ENCODE data around the gene TMEM144.

The TMEM144 gene

GRCh38 chr4:158229768-158230167 is 19.5 kb downstream of the TMEM144 start:
- no peak for DNase-seq (ENCODE audit: low read depth)
- TF ChIP-seq CTCF (IDR thresholded peaks at IDR 0.05; ENCODE audit: low read depth, low read length) (no peak), POLR2A (IDR thresholded peaks at IDR 0.05; ENCODE audit: extremely low read depth, insufficient read length) (no peak), MYC (IDR thresholded peaks at IDR 0.05; ENCODE audit: low read depth, low read length) (no peak), MAX (IDR thresholded peaks at IDR 0.05; ENCODE audit: low read depth, low read length) (no peak)
- no peak overlapping the region for H3K4me3 ChIP-seq (ENCODE audit: low read depth, low read length)

GRCh38 chr4:158234671-158235070 is 24.4 kb downstream of the TMEM144 start:
- no peak for TF ChIP-seq MAX (IDR thresholded peaks at IDR 0.05; ENCODE audit: low read depth, low read length)
- no peak for TF ChIP-seq CTCF (IDR thresholded peaks at IDR 0.05; ENCODE audit: low read depth, low read length)
- TF ChIP-seq MYC (IDR thresholded peaks at IDR 0.05; ENCODE audit: low read depth, low read length): no peak
- no peak for TF ChIP-seq POLR2A (IDR thresholded peaks at IDR 0.05; ENCODE audit: extremely low read depth, insufficient read length)
- DNase-seq (ENCODE audit: low read depth): no peak
- no peak overlapping the region for H3K4me3 ChIP-seq (ENCODE audit: low read depth, low read length)

DNA sequence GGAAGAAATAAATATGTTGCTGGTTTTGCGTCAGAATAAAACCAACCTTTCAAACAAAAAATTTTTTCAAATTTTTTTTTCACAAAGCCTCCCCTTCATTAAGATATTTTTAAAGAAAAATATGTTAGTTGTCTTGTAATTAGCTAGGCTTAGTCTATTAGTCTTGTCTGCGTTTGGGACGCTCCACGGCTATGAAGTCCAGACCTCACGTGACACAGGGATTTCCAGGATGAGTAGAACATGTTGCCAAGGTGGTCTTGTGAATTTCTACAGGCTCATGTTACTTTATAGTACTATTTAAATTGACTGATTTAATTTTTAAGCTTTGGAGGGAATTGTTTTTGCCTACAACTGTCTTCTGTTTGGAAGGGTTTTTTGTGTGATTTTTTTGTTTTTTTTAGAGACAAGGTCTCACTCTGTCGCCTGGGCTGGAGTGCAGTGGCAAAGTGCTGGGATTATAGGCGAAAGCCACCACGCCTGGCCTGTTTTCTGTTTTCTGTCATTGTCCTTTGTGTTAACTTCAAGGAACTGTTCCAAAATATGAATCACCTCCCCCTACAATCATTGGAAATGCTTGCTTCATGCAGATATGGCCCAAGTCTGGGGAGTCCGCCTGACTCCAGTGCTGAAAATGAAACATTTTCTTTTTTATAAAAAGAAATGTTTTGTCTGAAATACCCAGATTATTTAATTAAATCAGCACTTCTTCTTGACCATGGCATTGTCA is 26.2 kb downstream of the TMEM144 start:
- no peak overlapping the region for H3K4me3 ChIP-seq (ENCODE audit: low read depth, low read length)
- TF ChIP-seq MYC (IDR thresholded peaks at IDR 0.05; ENCODE audit: low read depth, low read length): no peak
- TF ChIP-seq CTCF (IDR thresholded peaks at IDR 0.05; ENCODE audit: low read depth, low read length): no peak
- no peak for TF ChIP-seq MAX (IDR thresholded peaks at IDR 0.05; ENCODE audit: low read depth, low read length)
- TF ChIP-seq POLR2A (IDR thresholded peaks at IDR 0.05; ENCODE audit: extremely low read depth, insufficient read length): no peak
- DNase-seq (ENCODE audit: low read depth): no peak

- H3K4me3 ChIP-seq (ENCODE audit: low read depth, low read length): no peak overlapping the region
- TF ChIP-seq MAX (IDR thresholded peaks at IDR 0.05; ENCODE audit: low read depth, low read length) (no peak), MYC (IDR thresholded peaks at IDR 0.05; ENCODE audit: low read depth, low read length) (no peak), CTCF (IDR thresholded peaks at IDR 0.05; ENCODE audit: low read depth, low read length) (no peak), POLR2A (IDR thresholded peaks at IDR 0.05; ENCODE audit: extremely low read depth, insufficient read length) (no peak)
- DNase-seq (ENCODE audit: low read depth): no peak
Observed at GRCh38 chr4:158238575-158238974, 28.3 kb downstream of the TMEM144 start.

DNA sequence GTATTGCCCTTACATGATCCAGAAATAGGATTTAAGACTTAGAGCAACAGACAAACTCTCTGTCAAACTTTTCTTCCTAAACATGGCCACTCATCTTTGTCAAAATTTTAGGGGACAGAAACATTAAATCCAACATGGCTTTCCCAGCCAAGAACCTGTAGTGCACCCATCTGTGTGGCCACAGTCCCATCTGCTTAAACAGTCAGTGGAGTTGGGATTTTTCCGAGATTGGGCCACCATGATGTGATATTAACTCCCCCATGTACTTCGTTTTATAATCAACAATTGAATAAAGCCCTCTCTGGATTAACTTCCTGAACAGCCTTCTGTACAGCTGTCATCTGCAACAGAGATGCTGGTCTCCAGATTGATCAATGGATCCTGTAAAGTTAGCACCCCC is 28.9 kb downstream of the TMEM144 start:
- TF ChIP-seq CTCF (IDR thresholded peaks at IDR 0.05; ENCODE audit: low read depth, low read length) (no peak), POLR2A (IDR thresholded peaks at IDR 0.05; ENCODE audit: extremely low read depth, insufficient read length) (no peak), MAX (IDR thresholded peaks at IDR 0.05; ENCODE audit: low read depth, low read length) (no peak), MYC (IDR thresholded peaks at IDR 0.05; ENCODE audit: low read depth, low read length) (no peak)
- DNase-seq (ENCODE audit: low read depth): no peak
- H3K4me3 ChIP-seq (ENCODE audit: low read depth, low read length): no peak overlapping the region

All from NB4 (cell line).